ENCODE data around the gene AP1AR.

The AP1AR gene

GRCh38 chr4:112276113-112276512 lies 44.5 kb downstream of the AP1AR start:
- no peaks in the 10 kb centered on the region for H4K20me1 ChIP-seq (ENCODE audit: insufficient read depth, low read length)
- peaks cover 30% of the 10 kb centered on the region for H3K4me1 ChIP-seq (ENCODE audit: insufficient read depth, low read length, severe bottlenecking)
- no peaks in the 10 kb centered on the region for H3K9me3 ChIP-seq (ENCODE audit: low read length)
- H3K27me3 ChIP-seq (ENCODE audit: insufficient read depth, low read length): no peaks in the 10 kb centered on the region
- peaks cover 48% of the 10 kb centered on the region for H3K36me3 ChIP-seq (ENCODE audit: insufficient read depth, low read length)
- H3K79me2 ChIP-seq (ENCODE audit: insufficient read depth, low read length): peaks cover 65% of the 10 kb centered on the region
- no peak overlapping the region for H3K4me3 ChIP-seq (ENCODE audit: low read depth, low read length, poor library complexity, severe bottlenecking)
- H3K9ac ChIP-seq (ENCODE audit: low read length): no peak overlapping the region
- no peak overlapping the region for H3K4me2 ChIP-seq (ENCODE audit: low read length)
- 0 out of 2 replicates have a peak, but pooled peaks cover 3% of the 10 kb centered on the region for H3F3A ChIP-seq (ENCODE audit: insufficient read depth, low read length)
- H3K27ac ChIP-seq (ENCODE audit: low read depth, low read length, poor library complexity, severe bottlenecking): no peak overlapping the region
- TF ChIP-seq CTCF (IDR thresholded peaks at IDR 0.05; ENCODE audit: low read length): no peak
- TF ChIP-seq EZH2 (IDR thresholded peaks at IDR 0.05; ENCODE audit: borderline replicate concordance, low read length): no peak
- H2AFZ ChIP-seq (ENCODE audit: low read length): no peak overlapping the region
- no peaks in the 10 kb centered on the region for H3K9me2 ChIP-seq (ENCODE audit: low read depth, low read length)

DNA sequence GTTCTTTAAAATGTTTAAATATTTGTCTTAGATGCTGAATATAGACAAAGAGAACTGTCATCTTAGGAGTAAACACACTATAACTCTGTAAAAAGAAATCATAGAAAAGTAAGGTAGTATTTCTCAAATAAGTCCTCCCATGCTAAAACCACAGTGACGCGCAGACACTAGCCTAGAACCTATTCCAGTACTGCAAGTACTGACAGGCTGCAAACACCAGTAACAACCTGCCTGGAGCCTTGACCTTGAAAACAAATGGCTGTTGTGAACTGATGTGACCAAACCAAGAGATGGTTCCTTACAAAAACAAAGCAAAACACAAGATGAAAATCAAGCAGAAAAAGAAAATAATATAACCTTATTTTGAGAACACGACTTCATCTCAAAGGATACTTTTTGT lies 45.6 kb downstream of the AP1AR start:
- Histone ChIP-seq H2AFZ (ENCODE audit: low read length) (no peak overlapping the region), H3K9me2 (ENCODE audit: low read depth, low read length) (no peaks in the 10 kb centered on the region), H3K27me3 (ENCODE audit: insufficient read depth, low read length) (no peaks in the 10 kb centered on the region), H3K4me3 (ENCODE audit: low read depth, low read length, poor library complexity, severe bottlenecking) (no peak overlapping the region), H3K4me1 (ENCODE audit: insufficient read depth, low read length, severe bottlenecking) (peaks cover 37% of the 10 kb centered on the region), H3F3A (ENCODE audit: insufficient read depth, low read length) (0 out of 2 replicates have a peak, but pooled peaks cover 3% of the 10 kb centered on the region), H3K79me2 (ENCODE audit: insufficient read depth, low read length) (peaks cover 74% of the 10 kb centered on the region), H3K9ac (ENCODE audit: low read length) (no peak overlapping the region), H3K9me3 (ENCODE audit: low read length) (no peaks in the 10 kb centered on the region), H3K4me2 (ENCODE audit: low read length) (no peak overlapping the region), H4K20me1 (ENCODE audit: insufficient read depth, low read length) (no peaks in the 10 kb centered on the region), H3K27ac (ENCODE audit: low read depth, low read length, poor library complexity, severe bottlenecking) (no peak overlapping the region), H3K36me3 (ENCODE audit: insufficient read depth, low read length) (peaks cover 58% of the 10 kb centered on the region)
- no peak for TF ChIP-seq CTCF (IDR thresholded peaks at IDR 0.05; ENCODE audit: low read length)
- no peak for TF ChIP-seq EZH2 (IDR thresholded peaks at IDR 0.05; ENCODE audit: borderline replicate concordance, low read length)

GRCh38 chr4:112277705-112278448 lies 46.3 kb downstream of the AP1AR start:
- Histone ChIP-seq H3K9me3 (ENCODE audit: low read length) (peaks cover 3% of the 10 kb centered on the region; the same call in 1 of the 2 replicates), H3K4me3 (ENCODE audit: low read depth, low read length, poor library complexity, severe bottlenecking) (no peak overlapping the region), H3K9ac (ENCODE audit: low read length) (no peak overlapping the region), H3K27me3 (ENCODE audit: insufficient read depth, low read length) (no peaks in the 10 kb centered on the region), H4K20me1 (ENCODE audit: insufficient read depth, low read length) (no peaks in the 10 kb centered on the region), H3K9me2 (ENCODE audit: low read depth, low read length) (no peaks in the 10 kb centered on the region), H3K79me2 (ENCODE audit: insufficient read depth, low read length) (peaks cover 80% of the 10 kb centered on the region), H3K4me2 (ENCODE audit: low read length) (no peak overlapping the region), H3K27ac (ENCODE audit: low read depth, low read length, poor library complexity, severe bottlenecking) (peak overlapping the region; percentile 76), H2AFZ (ENCODE audit: low read length) (no peak overlapping the region), H3K36me3 (ENCODE audit: insufficient read depth, low read length) (peaks cover 64% of the 10 kb centered on the region), H3F3A (ENCODE audit: insufficient read depth, low read length) (no peaks in the 10 kb centered on the region), H3K4me1 (ENCODE audit: insufficient read depth, low read length, severe bottlenecking) (peaks cover 41% of the 10 kb centered on the region)
- TF ChIP-seq CTCF (IDR thresholded peaks at IDR 0.05; ENCODE audit: low read length) (no peak), EZH2 (IDR thresholded peaks at IDR 0.05; ENCODE audit: borderline replicate concordance, low read length) (no peak)

Measured in OCI-LY1 (cell line).